ENCODE data around the gene MEIOC. TPM values are rescaled to one million over a fixed set of nuclear protein-coding genes. Genes with fewer than 3 reads are reported as not detected.
"Not testable (repeated sequence)": the region's sequence is repeated elsewhere in the genome, so short reads cannot be mapped to it uniquely, and the experiment has no call there.

MEIOC gene
- not detected in 2 replicates for total RNA-seq

- peak in 1 of 2 donors; percentile 14 for DNase-seq (ENCODE audit: low read depth in 2 of 2)
Measured at GRCh38 chr17:44655983-44656710, at the start of gene MEIOC. MEIOC (plus strand) TSS chr17:44656468; CDS start chr17:44656614, 146 bp downstream.

- DNase-seq (ENCODE audit: low read depth in 2 of 2) = no peak
Measured at GRCh38 chr17:44606658-44607057, 49.6 kb upstream of the MEIOC start.

DNA sequence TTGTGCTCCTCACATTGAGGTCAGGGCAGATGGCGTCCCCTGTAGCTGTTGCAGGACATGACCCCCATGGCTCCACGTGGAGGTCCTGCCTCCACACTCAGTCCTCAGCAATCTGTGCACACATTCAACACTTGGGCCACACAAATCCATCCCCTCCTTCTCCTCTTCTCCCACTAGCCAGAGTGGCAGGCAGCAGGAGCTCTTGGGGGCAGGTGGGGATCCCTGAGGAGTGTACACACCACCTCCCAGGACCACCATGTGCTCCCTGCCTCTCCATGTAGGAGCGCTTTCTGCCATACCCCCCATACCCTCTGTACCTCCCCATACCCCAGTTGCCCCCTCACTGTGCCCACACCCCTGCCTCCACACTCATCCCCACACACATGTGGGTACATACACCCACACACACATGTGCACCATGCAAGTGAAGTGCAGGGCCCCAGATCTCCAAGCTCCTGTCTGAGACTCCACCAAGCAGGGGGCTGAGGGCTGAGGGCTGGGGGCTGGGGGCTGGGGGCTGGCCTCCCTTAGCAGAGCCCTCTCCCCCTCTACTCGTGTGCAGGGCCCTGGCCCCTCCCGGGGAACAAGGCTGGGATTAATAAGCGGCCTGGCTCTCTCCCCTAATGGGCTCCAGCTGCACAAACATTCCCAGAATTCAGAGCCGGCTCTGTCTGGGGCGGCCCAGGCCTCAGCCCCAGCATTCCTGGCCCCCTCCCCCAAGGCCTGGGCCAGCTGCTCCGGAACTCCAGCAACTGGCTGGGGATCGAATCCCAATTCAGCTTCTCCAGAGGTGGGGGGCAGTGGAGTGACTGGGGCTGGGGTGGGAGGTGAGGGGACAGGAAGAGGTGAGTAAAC is 48.2 kb upstream of the MEIOC start:
- no peak for DNase-seq (ENCODE audit: low read depth in 2 of 2)

DNA sequence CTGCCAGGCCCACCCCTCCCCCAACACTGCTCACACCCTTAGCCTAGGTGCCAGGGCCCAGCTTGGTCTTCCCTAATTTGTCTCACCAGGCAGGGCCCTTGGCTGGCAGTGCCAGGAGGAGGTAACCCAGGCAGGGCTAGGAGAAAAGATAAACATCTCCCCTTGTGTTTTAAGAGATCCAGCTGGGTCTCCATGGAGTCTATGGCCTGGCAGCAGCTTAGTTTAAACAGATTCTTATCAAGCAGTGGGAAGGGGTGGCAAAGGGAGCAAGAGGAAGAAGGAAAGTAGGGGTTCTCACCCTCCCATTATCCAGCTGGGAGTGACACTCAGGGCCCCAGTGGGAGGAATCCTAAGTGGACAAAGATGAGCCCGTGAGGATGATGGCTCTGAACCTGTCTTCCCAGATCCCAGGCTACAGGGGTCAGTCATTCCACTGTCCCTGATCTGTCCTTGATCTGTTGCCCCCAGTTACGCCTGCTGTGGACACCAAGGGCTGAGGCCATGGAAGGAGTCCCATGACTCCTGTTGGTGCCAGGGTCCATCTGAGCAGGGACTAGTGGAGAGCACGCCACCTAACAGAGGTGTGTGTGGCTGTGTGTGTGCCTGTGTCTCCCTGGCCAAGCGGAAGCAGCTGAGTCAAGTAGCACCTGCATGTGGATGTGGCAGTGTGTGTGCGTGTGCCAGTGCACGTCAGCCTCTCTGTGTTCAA is 47.4 kb upstream of the MEIOC start:
- no peak for DNase-seq (ENCODE audit: low read depth in 2 of 2)

DNA sequence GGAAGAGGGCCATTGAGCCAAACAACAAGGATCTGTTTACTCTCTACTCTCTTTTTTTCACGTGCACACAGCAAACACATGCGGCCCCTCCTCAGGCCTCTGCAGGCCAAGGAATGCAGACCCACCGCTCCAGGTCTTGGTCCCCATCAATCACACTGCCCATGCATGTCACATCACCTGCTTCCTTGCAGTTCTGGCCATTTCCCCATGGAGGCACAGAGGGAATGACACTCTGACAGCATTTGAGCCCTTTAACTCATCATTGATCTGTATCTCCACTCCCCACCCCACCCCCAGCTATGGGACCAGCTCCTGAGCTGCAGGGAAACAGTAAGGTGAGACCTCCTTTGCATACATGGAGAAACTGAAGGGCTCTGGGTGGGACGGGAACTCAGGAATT is 45.9 kb upstream of the MEIOC start:
- no peak for DNase-seq (ENCODE audit: low read depth in 2 of 2)

GRCh38 chr17:44610871-44611270 is 45.4 kb upstream of the MEIOC start:
- peak in 1 of 2 donors; percentile 52 for DNase-seq (ENCODE audit: low read depth in 2 of 2)

GRCh38 chr17:44614862-44615261 is 41.4 kb upstream of the MEIOC start:
- DNase-seq (ENCODE audit: low read depth in 2 of 2) = no peak

DNA sequence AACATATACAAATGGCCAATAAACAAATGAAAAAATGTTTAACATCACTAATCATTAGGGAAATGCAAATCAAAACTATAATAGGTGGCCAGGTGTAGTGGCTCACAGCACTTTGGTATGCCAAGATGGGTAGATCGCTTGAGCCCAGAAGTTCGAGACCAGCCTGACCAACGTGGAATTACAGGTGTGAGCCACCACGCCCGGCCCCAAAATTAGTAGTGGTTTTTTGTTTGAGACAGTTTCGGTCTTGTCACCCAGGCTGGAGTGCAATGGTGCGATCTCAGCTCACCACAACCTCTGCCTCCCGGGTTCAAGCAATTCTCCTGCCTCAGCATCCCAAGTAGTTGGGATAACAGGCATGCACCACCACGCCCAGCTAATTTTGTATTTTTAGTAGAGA is 37.6 kb upstream of the MEIOC start:
- not testable (repeated sequence) for DNase-seq (ENCODE audit: low read depth in 2 of 2)

GRCh38 chr17:44623070-44623725 is 33.1 kb upstream of the MEIOC start:
- no peak for DNase-seq (ENCODE audit: low read depth in 2 of 2)

DNA sequence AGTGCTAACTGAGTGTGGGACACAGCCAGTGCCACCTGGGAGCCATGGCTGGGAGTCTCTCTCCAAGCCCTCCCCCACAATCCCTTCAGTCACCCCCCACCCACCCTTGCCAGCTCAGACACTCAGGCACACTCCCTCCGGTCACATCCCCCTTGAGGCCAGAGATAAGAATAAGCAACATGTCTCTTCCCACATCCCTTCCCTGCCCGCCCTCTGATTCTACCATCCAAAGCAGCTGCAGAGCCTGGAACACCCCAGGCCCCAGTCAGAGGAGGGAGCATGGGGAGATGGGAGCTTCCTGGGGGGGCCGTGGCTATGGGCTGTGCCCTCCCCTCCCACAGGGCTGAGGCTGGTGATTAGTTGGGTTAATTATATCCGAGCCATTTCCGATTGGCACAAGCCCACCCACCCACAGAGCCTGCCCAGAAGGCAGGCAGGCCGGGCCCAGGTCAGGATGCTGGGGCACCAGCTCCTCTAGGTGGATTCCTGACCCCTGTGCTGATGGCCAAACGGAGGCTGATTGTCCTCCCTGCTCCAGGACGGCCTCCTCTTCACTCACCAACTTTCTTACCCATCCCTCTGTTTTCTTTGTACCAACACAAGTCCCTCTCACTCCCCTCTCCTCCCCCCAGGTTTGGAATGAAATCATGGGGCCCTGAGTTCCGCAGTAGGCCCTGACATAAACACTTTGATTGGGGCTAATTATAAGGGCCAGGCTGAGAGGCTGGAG is 28.6 kb upstream of the MEIOC start:
- DNase-seq (ENCODE audit: low read depth in 2 of 2) = no peak

DNA sequence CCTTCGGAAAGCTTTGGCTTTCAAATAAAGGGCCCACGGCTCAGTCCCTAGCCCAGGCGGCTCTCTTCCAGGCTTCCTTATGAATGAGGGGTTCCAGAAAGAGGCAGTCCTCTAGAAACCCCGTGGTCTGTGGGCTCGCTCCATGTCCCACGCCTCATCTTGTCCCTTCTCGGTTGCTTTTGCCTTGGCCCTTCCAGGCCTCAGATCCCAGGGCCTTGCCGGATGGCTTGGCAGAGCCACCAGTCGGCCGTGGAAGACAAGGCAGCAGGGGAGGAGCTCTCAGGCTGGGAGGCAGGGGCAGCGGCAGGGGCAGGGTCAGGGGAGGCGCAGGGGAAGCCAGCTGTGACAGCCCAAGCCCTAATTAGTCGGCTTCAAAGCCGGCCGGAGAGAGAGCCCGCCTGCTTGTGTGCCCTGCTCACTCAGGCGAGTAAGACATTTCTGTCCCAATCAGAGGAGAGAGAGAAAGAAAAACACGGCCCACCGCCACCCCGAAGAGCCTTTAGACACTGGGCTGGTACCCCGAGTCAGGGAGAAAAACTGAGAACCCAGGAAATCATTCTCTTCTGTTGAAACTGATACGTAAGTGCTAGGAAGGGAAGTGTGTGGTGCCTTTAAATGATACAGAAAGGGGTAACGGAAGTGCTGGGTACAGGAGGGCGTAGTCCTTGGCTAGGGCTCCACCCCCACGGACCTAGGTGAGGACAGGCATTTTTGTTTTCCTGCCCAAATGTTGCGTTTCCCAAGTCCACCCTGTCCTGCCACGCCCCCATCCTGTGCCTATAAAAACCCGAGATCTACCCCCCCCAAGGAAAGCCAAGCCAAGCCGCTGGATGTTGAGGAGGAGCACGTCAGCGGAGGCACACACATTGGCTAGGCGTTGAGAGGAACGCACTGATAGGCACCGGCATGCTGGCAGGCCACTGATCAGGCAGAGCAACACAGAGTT is 27.8 kb upstream of the MEIOC start:
- DNase-seq (ENCODE audit: low read depth in 2 of 2) = peak in 1 of 2 donors; percentile 7

- DNase-seq (ENCODE audit: low read depth in 2 of 2) = no peak
Measured at GRCh38 chr17:44629314-44629713, 27.0 kb upstream of the MEIOC start.

- DNase-seq (ENCODE audit: low read depth in 2 of 2) = no peak
Measured at GRCh38 chr17:44630703-44631102, 25.6 kb upstream of the MEIOC start.

DNA sequence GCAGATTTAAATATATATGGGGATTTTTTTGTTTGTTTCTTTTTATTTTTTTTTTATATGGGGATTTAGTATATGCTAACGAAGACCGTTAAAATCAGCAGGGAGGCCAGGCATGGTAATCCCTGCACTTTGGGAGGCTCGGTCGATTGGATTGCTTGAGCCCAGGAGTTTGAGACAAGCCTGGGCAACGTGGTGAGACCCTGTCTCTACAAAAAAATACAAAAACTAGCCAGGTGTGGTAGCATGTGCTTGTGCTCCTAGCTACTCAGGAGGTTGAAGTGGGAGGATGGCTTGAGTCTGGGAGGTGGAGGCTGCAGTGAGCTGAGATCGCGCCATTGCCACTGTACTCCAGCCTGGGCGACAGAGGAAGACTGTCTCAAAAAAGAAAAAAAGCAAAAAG is 22.3 kb upstream of the MEIOC start:
- DNase-seq (ENCODE audit: low read depth in 2 of 2) = no peak

- DNase-seq (ENCODE audit: low read depth in 2 of 2) = not testable (repeated sequence)
Measured at GRCh38 chr17:44634401-44634800, 21.9 kb upstream of the MEIOC start.

GRCh38 chr17:44636562-44636961 is 19.7 kb upstream of the MEIOC start:
- peak in 1 of 2 donors; percentile 41 for DNase-seq (ENCODE audit: low read depth in 2 of 2)

- DNase-seq (ENCODE audit: low read depth in 2 of 2) = no peak
Measured at GRCh38 chr17:44637066-44637465, 19.2 kb upstream of the MEIOC start.

GRCh38 chr17:44642834-44643233 is 13.4 kb upstream of the MEIOC start:
- DNase-seq (ENCODE audit: low read depth in 2 of 2) = no peak

- DNase-seq (ENCODE audit: low read depth in 2 of 2) = no peak
Measured at GRCh38 chr17:44645341-44645740, 10.9 kb upstream of the MEIOC start.

DNA sequence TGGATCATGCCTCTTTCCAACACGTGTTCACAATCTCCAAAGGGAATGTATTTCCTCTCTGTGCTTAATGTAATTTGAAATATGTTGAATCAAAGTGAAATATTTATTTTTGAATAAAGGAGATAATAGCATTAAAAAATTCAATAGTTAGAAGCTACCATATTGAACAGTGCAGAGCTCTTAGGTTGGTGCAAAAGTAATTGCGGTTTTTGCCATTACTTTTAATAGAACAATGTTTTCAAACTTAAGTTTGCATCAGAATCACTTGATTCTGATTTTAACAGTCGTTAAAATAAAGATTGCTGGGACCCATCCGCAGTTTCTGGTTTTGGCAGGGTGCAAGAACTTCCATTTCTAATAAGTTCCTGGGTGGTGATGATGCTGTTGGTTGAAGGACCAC is 10.0 kb upstream of the MEIOC start:
- DNase-seq (ENCODE audit: low read depth in 2 of 2) = no peak
